Endometrium (tissue), 2 donors: ENCODE measurements around the gene GLIPR2.

Experiments
- FAIRE-seq: peaks from 2 replicates; lab custom pipeline; 2012; peaks lifted over from hg19 to GRCh38; lab: Jason Lieb, UNC
- donor health status: control.
- donor health status: control.

Gene GLIPR2

DNA sequence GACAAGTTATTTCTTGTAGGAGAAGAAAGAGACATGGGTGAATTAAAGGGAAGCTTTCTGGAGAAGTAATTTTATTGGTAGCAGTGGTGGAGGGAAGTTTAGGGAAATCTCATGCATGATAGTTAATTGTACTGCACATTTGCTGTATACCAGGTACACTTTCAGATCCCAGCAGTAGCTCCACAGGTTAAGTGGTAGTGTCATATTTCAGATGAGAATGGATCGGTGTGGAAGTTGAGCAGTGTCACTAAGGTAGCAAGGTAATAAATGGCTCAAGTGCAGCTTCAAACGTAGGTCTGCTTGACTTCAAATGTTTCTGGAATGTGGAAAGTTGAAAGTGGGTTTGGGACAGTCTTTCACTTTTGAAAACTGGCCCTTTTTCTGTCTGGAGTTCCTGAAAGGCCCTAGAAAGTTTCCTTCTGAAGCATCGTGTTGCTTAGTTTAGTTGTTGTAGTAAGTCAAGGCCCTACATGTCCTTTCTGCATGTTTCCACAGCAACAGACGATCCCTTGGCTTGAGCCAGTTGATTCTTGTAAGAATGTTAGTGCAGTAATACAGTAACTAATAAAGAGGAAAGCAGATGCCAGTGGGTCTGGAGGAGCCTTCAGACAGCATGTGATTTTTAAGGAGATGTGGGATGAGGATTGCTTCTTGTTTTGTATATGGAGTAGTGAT lies 57.9 kb downstream of the GLIPR2 start:
- no peak for FAIRE-seq

GRCh38 chr9:36204906-36205547 lies 68.5 kb downstream of the GLIPR2 start:
- no peak for FAIRE-seq

DNA sequence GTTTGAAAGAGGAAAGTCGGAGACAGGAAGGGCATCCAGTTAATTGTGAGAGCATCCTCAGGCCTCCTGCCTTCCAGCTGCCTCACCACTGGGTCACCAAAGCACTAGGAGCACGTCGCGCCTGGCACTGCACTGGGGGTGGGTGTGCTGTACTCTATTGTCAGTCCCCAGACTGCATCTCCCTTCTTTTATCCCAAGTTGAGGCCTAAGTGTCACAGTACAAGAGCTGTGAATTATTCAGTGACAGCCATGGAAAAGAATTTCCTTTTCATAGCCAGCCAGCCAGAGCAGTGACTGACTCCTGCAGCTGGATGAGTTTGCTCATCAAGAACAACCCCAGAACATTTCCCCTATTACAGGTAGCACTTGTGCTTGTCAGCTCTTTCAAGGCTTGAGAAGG lies 70.5 kb downstream of the GLIPR2 start:
- FAIRE-seq = no peak

DNA sequence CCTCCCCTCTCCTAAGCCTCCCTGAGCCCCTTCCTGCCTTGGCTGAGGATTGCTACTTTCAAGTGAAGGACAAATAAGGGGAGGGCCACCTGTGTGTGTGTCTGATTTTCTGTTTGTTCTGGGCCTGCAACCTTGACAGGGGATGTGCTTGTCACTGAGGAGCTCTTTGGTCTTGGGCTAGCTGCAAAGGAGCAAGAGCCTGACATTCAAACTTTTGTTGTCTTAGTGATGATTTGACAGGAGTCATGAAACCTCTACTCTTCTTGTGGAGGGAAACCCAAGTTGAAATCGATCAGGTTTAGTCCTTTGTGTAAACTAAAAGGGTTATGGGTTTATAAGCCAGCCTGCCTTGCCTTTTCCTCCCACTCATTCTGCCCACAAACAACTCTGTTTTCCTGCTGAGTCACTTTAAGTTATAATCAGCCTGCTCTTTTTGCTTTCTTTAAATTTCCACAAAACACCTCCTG lies 71.0 kb downstream of the GLIPR2 start:
- no peak for FAIRE-seq

- no peak for FAIRE-seq
These were observed 72.2 kb downstream of the GLIPR2 start for GRCh38 chr9:36208521-36209253.

DNA sequence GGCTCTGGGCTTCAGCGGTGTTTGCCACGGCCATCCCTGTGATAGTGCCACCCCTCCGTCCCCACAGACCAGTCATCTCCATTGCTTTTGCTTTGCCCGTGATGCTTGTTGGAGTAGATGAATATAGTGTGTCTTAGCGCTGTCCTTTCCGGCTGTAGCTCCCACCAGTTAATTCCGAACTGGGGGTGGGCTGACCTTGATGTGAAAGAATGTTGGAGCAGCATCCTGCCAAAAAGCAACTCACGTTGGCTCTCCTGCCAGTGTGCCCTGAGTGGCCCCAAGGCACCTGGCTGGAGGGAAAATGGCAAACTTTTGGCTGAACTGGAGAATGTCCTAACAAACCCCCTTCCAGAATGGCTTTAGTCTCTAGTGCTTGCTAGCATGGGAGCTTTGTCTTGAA lies 74.2 kb downstream of the GLIPR2 start:
- no peak for FAIRE-seq

GRCh38 chr9:36211510-36211909 lies 75.0 kb downstream of the GLIPR2 start:
- FAIRE-seq = no peak

GRCh38 chr9:36213387-36213786 lies 76.9 kb downstream of the GLIPR2 start:
- no peak for FAIRE-seq
